ENCODE measurements around the gene HPRT1.

The HPRT1 gene

GRCh38 chrX:134472041-134472440 is 12.1 kb downstream of the HPRT1 start:
- no peak for DNase-seq (ENCODE audit: low read depth in 2 of 3, low spot score in 1 of 3)

- DNase-seq (ENCODE audit: low read depth in 2 of 3, low spot score in 1 of 3), result no peak
Observed at GRCh38 chrX:134476284-134476683, 16.3 kb downstream of the HPRT1 start.

DNA sequence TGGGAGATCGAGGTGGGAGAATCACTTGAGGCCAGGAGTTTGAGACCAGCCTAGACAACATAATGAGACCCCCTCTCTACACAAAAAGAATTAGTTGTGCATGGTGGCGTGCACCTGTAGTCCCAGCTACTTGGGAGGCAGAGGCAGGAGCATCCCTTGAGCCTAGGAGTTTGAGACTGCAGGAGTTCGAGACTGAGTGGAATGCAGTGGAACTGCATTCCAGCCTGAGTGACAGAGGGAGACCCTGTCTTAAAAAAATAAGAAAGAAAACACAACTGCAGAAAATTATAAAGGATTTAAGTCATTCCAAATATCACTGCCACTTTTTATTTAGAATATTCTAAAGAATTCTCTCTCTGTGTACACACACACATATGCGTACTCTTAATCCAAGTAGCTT is 18.4 kb downstream of the HPRT1 start:
- DNase-seq (ENCODE audit: low read depth in 2 of 3, low spot score in 1 of 3), result no peak

- no peak for DNase-seq (ENCODE audit: low read depth in 2 of 3, low spot score in 1 of 3)
Observed at GRCh38 chrX:134480061-134480460, 20.1 kb downstream of the HPRT1 start.

GRCh38 chrX:134481339-134481738 is 21.4 kb downstream of the HPRT1 start:
- no peak for DNase-seq (ENCODE audit: low read depth in 2 of 3, low spot score in 1 of 3)

DNA sequence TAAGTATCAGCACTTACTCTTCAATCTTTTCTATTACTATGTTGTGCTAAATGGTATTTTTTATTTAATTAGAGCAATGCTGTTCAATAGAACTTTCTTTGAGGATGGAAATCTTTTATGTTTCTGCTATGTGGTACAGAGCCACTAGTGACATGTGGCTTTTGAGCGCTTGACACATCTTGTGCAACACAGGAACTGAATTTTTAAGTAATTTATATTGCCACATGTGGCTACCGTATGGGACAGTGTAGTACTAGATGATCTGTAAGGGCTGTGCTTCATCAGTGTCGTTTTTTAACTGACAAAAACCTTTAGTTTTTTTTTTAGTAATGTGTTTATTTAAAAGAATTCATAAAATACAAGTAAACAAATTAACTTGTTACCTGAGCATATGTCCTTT is 22.4 kb downstream of the HPRT1 start:
- no peak for DNase-seq (ENCODE audit: low read depth in 2 of 3, low spot score in 1 of 3)

DNA sequence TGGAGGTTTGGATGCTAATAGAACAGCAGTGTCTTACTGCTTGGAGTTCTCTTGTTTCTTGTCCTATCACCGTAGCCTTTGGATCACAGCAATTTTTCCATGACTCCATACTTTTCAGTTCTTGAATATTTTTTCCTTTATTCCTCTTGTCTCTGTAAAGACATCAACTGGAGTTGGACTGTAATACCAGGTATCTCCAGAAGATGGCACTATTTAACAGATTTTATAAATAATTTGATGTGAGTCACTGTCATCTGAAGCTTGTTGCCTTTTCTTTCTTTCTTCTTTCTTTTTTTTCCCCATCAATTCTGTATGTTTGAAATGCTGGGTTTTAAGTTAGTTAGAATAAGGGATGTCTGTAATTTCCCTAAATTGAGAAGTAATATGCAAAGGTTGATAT is 24.1 kb downstream of the HPRT1 start:
- DNase-seq (ENCODE audit: low read depth in 2 of 3, low spot score in 1 of 3), result peak in 1 of 3 donors; percentile 38

DNA sequence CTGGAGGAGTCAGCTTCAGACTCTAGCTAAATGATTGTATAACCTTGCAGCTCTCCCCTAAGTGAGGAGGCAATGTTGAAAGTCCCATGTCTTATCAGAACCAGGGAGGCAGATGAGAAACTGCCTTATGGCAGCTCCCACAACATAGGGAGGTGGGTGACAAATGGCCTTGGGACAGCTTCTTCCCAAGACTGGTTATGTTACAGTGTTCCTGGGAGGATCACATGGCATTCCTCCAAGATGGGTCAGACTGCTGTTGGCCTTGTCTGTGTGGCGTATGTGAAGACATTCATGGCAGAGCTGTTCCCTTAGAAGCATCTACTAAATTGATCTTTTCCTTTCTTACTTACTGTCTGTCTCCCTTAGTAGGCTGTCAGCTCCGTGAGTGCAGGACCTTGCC is 42.0 kb downstream of the HPRT1 start:
- DNase-seq (ENCODE audit: low read depth in 2 of 3, low spot score in 1 of 3), result no peak

DNA sequence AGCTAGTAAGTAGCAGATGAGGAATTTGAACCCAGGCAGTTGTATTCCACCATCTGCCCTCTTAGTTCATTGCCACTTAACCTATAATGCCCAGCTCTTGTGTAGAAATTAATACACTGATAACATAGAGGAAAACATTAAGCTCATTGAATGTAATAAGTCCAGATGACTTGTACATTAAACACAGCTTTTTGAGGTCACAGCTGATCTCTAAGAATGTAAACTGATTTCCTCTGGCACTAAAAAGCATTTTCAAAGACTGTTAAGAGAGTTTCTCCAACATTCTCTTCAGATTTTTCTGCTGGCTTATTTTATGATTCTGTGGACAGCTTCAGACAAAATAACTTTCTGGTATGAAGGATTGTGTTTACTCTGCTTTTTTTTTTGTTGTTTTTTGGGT is 42.7 kb downstream of the HPRT1 start:
- DNase-seq (ENCODE audit: low read depth in 2 of 3, low spot score in 1 of 3), result no peak

GRCh38 chrX:134512566-134512965 is 52.6 kb downstream of the HPRT1 start:
- no peak for DNase-seq (ENCODE audit: low read depth in 2 of 3, low spot score in 1 of 3)

DNA sequence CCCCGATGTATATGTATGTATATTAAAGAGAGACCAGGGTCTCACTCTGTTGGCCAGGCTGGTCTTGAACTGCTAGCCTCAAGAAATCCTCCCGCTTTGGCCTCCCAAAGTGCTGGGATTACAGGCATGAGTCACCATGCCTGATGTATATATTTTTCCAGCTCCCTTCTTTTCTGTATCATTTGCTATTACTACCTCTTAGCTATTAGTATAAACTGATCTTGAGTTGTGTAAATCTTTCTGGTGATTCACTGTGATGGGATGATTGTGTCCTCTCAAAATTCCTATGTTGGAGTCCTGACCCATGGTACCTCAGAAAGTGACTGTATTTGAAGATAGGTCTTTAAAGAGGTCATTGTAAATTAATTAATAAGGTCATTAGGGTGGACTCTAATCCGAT is 53.1 kb downstream of the HPRT1 start:
- no peak for DNase-seq (ENCODE audit: low read depth in 2 of 3, low spot score in 1 of 3)

DNA sequence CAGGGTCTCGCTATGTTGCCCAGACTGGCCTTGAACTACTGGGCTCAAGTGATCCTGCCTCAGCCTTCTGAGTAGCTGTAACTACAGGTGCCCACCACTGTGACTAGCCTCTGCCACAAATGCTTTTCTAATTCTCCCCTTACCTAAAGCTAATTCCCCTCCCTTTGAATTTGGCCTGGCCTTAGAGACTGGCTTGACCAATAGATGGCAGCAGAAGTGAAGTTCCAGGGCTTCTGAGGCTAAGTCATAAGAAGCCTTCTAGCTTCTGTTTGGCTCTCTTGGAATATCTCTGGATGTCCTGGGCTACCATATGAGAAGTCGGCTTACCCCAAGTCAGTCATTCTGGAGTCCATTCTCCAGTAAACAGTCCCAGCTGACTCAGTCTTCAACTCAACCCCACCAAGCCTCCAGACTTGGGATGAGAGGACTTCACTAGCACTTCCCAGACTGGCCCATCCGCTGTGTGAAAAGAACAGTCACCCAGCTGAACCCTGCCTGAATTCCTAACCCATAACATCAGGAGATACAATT is 61.0 kb downstream of the HPRT1 start:
- no peak for DNase-seq (ENCODE audit: low read depth in 2 of 3, low spot score in 1 of 3)

GRCh38 chrX:134524181-134524580 is 64.2 kb downstream of the HPRT1 start:
- no peak for DNase-seq (ENCODE audit: low read depth in 2 of 3, low spot score in 1 of 3)

DNA sequence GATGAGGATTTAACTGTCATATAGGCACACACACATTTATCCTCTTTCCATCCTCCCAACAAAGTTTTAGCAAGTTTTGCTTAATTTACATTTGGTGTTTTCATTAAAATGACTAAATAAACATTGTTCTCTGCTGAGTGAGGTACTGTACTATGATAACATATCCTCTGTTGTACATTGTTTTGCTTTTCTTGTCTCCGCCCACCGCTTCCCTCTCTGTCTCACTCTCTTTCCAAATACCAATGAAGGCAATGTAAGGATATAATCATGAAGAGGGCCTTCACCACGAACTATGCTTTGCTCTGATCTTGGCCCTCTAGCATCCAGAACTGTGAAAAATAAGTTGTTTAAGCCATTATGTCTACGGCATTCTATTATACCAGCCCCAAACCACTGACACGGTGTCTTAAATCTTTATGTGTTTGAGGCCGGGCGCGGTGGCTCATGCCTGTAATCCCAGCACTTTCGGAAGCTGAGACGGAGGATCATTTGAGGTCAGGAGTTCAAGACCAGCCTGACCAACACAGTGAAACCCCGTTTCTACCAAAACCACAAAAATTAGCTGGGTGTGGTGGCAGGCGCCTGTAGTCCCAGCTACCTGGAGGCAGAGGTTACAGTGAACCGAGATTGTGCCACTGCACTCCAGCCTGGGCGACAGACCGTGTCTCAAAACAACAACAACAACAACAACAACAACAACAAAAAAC is 65.3 kb downstream of the HPRT1 start:
- DNase-seq (ENCODE audit: low read depth in 2 of 3, low spot score in 1 of 3), result no peak

GRCh38 chrX:134526399-134526798 is 66.4 kb downstream of the HPRT1 start:
- no peak for DNase-seq (ENCODE audit: low read depth in 2 of 3, low spot score in 1 of 3)

DNA sequence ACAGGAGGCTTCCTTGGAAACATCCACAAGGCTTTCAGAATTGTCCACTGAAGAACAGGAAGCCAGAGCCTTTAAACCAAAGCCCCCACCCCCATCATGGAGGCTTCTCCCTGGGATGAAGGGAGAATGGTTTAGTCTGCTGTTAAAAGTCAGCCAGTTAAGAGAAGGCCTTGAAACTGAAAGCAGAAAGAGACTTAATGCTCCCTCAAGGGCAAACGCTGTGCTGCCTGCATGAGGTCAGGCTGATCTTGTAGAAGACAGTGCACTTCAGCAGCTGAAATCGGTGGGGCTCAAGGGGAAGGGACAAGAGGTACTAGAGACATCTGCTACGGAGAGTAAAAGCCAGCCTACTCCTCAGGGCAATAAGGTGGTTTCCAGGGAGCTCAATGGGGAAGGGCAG is 69.0 kb downstream of the HPRT1 start:
- no peak for DNase-seq (ENCODE audit: low read depth in 2 of 3, low spot score in 1 of 3)

DNA sequence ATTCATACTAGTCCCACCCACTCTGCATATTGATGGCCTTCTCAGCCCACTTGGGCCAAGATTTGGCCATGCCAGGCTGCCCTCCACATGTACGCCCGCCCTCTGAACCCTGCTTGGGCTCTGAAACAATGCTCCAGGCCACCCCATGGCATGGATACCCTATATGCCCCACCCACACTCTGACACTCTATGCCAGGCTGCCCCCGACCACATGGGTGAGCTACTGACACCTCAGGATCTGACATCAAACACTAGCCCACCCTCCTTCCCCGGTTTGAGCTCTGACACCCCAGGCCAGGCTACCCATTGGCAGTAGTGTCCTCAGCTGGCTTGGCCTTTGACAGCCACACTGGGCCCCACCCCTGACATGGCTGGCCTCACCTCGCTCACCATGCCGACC is 69.5 kb downstream of the HPRT1 start:
- DNase-seq (ENCODE audit: low read depth in 2 of 3, low spot score in 1 of 3), result no peak

- no peak for DNase-seq (ENCODE audit: low read depth in 2 of 3, low spot score in 1 of 3)
Observed at GRCh38 chrX:134530845-134531244, 70.9 kb downstream of the HPRT1 start.

DNA sequence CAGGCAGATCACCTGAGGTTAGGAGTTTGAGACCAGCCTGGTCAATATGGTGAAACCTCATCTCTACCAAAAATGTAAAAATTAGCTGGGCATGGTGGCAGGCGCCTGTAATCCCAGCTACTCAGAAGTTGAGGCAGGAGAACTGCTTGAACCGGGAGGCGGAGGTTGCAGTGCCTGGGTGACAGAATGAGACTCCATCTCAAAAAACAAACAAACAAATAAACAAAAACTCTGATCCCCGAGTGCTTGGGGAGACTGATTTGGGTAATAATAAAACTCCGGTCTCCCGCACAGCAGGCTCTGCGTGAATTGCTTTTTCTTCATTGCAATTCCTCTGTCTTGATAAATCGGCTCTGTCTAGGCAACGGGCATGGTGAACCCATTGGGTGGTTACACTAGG is 73.4 kb downstream of the HPRT1 start:
- DNase-seq (ENCODE audit: low read depth in 2 of 3, low spot score in 1 of 3), result no peak

DNA sequence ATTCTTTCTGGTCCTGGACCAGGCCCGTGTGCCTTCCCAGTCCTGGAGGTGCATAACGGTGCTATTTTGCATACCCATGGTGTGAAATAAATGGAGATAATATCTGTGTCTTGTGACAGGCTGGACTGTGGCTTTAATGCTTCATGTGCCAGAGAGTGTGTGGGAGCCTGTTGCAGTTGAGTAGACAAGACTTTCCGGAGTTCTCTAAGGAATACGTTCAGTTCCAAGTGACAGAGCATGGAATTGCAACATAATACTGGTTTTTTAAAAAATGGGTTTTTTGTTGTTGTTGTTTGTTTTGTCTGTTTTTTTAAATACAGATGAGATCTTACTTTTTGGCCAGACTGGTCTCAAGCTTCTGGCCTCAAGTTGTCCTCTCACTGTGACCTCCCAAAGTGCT is 74.0 kb downstream of the HPRT1 start:
- no peak for DNase-seq (ENCODE audit: low read depth in 2 of 3, low spot score in 1 of 3)

DNA sequence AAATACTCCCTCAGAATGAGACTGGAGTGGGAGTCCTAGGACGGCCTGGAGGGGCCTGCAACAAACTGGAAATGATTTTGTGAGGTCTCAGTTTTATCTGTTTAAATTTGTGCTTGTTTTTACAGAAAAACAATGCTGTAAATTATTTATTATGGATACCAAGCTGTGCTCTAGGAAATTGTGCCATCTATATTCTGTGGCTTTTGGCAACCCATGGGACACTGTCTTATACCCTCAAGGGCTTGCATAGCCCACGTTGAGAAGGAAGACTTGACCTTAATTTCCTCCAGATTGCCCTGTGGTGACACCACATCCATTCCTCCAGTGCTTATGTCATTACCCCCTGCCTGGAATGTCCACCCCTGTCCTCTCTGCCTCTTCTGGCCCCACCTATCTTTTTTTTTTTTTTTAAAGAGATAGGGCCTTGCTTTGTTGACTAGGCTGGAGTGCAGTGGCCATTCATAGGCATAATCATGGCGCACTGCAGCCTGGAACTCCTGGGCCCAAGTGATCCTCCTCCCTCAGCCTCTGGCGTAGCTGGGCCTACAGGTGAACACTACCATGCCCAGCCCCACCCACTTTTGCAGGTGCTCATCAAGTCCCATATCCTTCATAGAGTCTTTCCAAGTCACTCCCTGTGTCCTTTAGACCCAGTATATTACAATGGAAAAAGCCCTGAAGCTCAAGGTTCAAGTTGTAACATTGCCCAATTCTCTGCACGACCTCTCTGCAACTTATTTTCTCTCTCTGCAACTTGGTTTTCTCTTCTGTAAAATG is 77.4 kb downstream of the HPRT1 start:
- DNase-seq (ENCODE audit: low read depth in 2 of 3, low spot score in 1 of 3), result no peak

DNA sequence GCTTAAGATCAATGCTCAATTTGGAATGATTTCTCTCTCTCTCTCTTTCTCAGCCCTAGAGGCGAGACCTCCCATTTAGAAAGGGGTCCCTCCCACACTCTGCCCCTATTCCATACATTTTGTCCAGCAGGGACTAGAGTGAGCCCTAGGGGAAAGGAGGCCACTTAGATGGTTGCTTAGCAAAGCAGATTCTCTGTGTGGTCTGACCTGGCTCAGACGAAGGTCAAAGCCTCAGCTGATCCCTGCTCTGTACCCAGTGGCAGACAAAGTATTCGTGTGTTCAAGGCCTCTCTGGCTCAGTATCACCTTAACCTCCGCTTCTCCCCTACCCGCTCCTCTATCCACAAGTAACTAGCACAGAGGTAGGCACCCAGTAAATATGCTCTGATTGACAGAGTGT is 78.4 kb downstream of the HPRT1 start:
- DNase-seq (ENCODE audit: low read depth in 2 of 3, low spot score in 1 of 3), result no peak

DNA sequence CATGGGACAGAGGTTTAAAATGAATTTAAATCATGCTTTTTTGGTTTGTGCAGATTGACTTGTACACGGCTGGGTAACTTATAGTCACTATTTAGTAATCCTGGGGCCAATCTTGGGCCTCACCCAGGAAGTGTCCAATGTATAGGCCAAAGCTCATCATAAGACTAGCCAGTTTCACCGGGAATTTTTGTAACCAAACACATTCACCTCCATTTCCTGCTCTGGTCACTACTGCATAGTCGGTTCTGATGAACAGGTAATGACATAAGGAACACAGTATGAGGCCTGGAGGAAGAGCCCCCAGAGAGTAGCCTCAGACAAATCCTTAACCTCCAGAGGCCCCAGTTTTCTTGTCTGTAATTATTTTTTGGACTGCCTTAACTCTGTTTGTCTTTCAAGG is 81.9 kb downstream of the HPRT1 start:
- no peak for DNase-seq (ENCODE audit: low read depth in 2 of 3, low spot score in 1 of 3)
